ENCODE results near the gene LRRC42. TPM values are rescaled to one million over a fixed set of nuclear protein-coding genes. Genes with fewer than 3 reads are reported as not detected.

LRRC42 gene
- total RNA-seq, 4 donors from 2014 or later, result 0.51 to 30.7 (median 25.1) TPM

DNA sequence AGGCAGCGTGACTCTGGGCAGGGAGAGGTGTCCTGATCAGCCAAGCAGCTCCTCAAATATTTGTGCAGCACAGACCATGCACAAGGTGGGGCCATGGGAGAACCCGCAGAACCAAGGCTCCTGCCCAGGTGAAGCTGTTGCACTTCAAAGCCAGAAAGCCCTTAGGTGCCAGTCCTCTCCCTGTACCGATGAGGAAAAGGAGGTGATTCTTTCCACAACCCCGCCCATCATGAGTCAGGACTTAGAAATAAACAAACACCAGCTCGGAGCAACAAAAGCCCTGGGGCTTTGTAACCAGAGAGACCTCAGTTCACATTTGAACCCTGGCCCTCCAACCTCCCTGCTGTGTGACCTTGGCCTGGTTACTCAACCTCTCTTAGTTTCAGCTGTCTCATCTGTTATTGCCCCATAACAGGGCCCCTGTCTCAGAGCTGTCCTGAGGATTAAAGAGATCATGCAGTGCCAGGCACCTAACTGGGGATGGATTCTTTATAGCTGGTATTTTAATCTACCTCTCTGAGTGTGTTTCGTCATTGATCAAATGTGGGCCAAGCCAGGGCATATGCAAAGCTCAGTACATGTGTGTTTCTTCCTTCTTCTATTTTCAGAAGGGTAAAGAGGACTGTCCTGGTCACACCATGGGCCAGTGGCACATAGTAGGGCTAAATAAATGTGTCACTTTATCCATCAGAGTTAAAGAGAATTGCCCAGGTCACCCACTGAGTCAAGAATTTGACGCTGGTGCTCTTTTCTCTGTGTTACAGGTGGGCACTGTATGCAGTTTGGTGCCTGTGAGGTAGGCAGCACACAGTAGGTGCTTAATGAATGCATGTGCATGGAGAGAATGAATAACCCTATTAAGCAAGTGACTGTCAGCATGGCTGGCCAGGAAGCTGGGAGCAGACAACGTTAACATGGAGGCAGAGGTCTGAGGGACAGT lies 70.5 kb downstream of the LRRC42 start:
- Histone ChIP-seq H3K9me3 (no peaks in the 10 kb centered on the region), H3K27ac (no peak overlapping the region), H3K4me1 (no peaks in the 10 kb centered on the region), H3K27me3 (no peaks in the 10 kb centered on the region), H3K4me3 (no peak overlapping the region), H3K36me3 (no peaks in the 10 kb centered on the region)
- TF ChIP-seq, protein P1, sequence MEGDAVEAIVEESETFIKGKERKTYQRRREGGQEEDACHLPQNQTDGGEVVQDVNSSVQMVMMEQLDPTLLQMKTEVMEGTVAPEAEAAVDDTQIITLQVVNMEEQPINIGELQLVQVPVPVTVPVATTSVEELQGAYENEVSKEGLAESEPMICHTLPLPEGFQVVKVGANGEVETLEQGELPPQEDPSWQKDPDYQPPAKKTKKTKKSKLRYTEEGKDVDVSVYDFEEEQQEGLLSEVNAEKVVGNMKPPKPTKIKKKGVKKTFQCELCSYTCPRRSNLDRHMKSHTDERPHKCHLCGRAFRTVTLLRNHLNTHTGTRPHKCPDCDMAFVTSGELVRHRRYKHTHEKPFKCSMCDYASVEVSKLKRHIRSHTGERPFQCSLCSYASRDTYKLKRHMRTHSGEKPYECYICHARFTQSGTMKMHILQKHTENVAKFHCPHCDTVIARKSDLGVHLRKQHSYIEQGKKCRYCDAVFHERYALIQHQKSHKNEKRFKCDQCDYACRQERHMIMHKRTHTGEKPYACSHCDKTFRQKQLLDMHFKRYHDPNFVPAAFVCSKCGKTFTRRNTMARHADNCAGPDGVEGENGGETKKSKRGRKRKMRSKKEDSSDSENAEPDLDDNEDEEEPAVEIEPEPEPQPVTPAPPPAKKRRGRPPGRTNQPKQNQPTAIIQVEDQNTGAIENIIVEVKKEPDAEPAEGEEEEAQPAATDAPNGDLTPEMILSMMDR (IDR thresholded peaks at IDR 0.05), result no peak
- no peak for TF ChIP-seq POLR2A (IDR thresholded peaks at IDR 0.05)
- intact Hi-C loops (cut with DNase I; ENCODE audit: low total_unique reads), result no loop called here
- no peak for DNase-seq

Other genes with a start within 250 kb of the LRRC42 start
- 1 to 10 TPM in 1 of 4 donors, under 1 TPM in 1, not detected in 2; 0.21 to 1.0 TPM for gene GLIS1, start 207.2 kb upstream of the LRRC42 start, total RNA-seq
- gene NDC1, start 108.1 kb upstream of the LRRC42 start, total RNA-seq, result 10 to 100 TPM in 3 of 4 donors, 1 to 10 TPM in 1; 6.1 to 41.8 (median 16.8) TPM
- gene YIPF1, start 56.6 kb upstream of the LRRC42 start, total RNA-seq, result 10 to 100 TPM in 3 of 4 donors, 1 to 10 TPM in 1; 6.7 to 25.9 (median 14.8) TPM
- 1 to 10 TPM in 1 of 4 donors, not detected in 3; 2.1 TPM for gene DIO1, start 52.2 kb upstream of the LRRC42 start, total RNA-seq
- gene IFT25, start 651 bp upstream of the LRRC42 start, total RNA-seq, result 10 to 100 TPM in 3 of 4 donors, 1 to 10 TPM in 1; 1.3 to 40.6 (median 28.7) TPM
- gene LDLRAD1, start 71.8 kb downstream of the LRRC42 start, total RNA-seq, result 1 to 10 TPM in 1 of 4 donors, under 1 TPM in 1, not detected in 2; 0.27 to 1.2 TPM
- gene TMEM59, start 106.9 kb downstream of the LRRC42 start, total RNA-seq, result 100 to 1,000 TPM in 3 of 4 donors, 10 to 100 TPM in 1; 82.2 to 327 (median 301) TPM
- 1 to 10 TPM; 1.5 to 7.3 (median 3.2) TPM for gene TCEANC2, start 107.3 kb downstream of the LRRC42 start, total RNA-seq
- under 1 TPM in 2 of 4 donors, not detected in 2; 0.18 to 0.28 TPM for gene CDCP2, start 206.7 kb downstream of the LRRC42 start, total RNA-seq